GM10266 (cell line): ENCODE measurements around the gene SELENOO.
"Not testable (repeated sequence)": the region's sequence is repeated elsewhere in the genome, so short reads cannot be mapped to it uniquely, and the experiment has no call there.

Source experiments
- DNase-seq: peaks from one replicate; pipeline ENCODE4 v3.0.0; 2012; ENCODE audit errors: extremely low spot score
- TF ChIP-seq, protein P1 (sequence below): IDR thresholded peaks from 2 replicates; pipeline ENCODE4 v1.5.1; 2012; ENCODE audit warnings: mild to moderate bottlenecking, low read depth; ENCODE audit not compliant: control insufficient read depth, insufficient read depth; ENCODE audit errors: missing control alignments

Gene SELENOO

DNA sequence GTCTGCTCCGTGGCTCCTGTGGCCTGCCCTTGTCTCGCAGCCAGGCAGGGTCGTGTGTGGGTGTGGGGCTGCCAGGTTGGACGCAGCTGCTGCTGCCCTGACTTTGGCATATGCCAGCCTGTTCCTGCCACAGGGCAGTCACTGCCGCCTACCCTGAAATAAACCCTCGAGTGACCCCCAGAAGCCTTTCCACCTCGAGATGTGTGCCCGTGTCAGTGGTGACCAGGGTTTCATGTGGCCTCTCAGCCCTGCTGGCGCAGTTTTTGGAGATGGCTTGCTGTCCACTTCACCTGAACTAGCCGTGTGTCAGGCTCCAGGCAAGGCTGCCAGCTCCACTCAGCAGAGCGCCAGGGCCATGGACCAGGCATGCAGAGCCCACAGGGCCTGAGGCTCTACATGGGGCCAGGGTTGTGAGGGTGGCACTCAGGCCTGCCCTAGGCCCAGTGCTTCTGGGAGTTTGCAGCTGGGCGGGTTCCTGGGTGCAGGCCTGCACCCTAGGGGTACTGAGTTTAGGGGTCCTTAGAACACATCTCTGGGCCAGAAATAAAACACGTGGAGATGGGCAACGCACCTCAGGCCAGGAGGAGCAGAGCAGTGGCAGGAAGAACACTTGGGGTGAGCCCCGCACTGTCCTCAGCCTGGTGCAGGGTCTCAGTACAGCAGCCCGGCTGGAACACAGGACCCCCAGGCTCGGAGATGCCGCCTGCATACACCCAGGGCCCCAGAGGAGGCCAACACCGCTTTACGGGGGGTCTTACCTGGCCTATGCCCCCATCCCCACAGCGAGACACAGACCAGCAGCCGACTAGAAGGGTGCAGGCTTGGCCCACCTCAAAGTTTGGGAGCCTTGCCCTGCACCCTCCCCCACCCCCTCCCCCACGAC lies 39.1 kb upstream of the SELENOO start:
- DNase-seq, result no peak
- TF ChIP-seq, protein P1, sequence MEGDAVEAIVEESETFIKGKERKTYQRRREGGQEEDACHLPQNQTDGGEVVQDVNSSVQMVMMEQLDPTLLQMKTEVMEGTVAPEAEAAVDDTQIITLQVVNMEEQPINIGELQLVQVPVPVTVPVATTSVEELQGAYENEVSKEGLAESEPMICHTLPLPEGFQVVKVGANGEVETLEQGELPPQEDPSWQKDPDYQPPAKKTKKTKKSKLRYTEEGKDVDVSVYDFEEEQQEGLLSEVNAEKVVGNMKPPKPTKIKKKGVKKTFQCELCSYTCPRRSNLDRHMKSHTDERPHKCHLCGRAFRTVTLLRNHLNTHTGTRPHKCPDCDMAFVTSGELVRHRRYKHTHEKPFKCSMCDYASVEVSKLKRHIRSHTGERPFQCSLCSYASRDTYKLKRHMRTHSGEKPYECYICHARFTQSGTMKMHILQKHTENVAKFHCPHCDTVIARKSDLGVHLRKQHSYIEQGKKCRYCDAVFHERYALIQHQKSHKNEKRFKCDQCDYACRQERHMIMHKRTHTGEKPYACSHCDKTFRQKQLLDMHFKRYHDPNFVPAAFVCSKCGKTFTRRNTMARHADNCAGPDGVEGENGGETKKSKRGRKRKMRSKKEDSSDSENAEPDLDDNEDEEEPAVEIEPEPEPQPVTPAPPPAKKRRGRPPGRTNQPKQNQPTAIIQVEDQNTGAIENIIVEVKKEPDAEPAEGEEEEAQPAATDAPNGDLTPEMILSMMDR, result no peak

DNA sequence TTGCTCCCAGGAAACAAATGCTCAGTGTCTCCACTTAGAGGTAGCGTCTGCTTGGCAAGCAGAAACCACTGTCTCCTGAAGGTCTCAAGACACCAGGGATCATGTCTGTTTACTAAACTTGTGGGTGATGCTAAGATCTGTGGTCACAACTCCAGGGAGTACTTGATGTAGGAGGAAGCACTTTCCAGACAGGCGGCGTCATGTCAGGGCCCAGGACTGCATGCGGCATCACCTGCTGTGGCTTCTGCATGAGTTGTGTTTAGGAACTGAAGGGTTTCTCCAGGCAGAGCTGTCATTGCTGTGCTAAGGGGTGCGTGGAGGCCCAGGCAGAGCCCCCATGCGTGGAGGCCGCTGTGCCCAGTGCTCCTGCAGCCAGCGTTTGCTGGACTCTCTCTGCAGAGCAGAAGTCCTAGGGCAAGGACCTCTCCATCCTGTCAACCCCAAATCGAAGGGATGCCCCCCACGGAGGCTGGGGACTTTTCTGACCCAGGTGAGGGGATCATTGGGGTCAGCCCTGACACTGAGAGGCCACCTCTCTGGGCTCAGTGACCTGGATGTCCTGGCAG lies 38.3 kb upstream of the SELENOO start:
- no peak for DNase-seq

DNA sequence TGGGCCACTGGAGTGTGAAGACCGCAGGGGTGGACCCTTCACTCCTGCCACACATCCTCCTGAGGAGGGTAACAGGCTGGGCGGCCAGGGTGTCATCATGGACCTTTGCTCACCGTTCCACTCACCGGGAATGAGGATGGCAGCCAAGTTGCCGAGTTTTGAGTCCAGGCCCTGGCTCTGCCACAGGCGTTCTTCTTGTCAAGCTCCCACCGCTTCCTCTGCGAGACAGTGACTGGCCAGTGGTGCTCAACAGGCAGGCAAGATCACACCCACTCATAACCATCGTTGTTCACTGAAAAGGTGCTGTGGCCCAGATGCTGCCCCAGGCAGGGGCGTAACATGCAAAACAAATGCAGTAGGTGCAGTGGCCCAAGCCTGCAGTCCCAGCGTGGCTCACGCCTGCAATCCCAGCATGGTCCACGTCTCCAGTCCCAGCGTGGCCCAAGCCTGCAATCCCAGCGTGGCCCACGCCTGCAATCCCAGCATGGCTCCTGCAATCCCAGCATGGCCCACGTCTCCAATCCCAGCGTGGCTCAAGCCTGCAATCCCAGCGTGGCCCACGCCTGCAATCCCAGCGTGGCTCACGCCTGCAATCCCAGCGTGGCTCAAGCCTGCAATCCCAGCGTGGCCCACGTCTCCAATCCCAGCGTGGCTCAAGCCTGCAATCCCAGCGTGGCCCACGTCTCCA lies 35.2 kb upstream of the SELENOO start:
- DNase-seq, result no peak
- TF ChIP-seq, protein P1, result no peak

More for the DNA sequence above, 38.3 kb upstream of the SELENOO start:
- TF ChIP-seq, protein P1, result no peak

DNA sequence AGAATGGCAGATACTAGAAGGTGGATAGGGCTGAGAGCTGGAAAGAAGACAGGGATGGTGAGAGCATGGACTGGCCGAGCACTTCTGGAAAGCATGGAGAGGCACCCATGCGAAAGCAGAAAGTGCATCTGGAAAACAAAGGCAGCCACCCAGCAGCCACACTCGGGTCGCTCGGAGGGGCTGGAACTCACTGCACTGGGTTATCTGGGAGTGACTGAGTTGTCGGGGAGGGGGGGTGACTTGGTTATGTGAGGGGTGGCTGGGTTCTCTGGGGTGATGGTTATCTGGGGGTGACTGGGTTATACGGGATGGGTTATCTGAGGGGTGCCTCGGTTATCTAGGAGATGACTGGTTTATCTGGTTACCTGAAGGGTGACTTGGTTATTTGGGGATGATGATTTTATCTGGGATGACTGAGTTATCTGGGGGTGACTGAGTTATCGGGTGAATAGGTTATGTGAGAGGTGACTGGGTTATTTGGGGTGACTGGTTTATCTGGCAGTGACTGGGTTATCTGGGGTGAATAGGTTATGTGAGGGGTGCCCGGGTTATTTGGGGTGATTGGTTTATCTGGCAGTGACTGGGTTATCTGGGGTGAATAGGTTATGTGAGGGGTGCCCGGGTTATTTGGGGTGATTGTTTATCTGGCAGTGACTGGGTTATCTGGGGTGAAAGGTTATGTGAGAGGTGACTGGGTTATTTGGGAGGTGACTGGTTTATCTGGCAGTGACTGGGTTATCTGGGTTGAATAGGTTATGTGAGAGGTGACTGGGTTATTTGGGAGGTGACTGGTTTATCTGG lies 32.9 kb upstream of the SELENOO start:
- no peak for DNase-seq
- TF ChIP-seq, protein P1, result no peak

DNA sequence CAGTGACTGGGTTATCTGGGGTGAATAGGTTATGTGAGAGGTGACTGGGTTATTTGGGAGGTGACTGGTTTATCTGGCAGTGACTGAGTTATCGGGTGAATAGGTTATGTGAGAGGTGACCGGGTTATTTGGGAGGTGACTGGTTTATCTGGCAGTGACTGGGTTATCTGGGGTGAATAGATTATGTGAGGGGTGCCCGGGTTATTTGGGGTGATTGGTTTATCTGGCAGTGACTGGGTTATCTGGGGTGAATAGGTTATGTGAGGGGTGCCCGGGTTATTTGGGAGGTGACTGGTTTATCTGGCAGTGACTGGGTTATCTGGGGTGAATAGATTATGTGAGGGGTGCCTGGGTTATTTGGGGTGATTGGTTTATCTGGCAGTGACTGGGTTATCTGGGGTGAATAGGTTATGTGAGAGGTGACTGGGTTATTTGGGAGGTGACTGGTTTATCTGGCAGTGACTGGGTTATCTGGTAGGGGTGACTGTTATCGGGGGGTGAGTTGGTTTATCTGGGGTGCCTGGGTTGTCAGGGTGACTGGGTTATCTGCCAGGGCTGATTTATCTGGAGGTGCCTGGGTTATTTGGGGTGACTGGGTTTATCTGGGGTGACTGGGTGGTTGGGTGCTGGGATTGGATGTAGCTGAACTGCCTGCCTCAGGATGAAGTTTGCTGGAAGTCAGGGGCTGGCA lies 32.2 kb upstream of the SELENOO start:
- DNase-seq, result not testable (repeated sequence)

DNA sequence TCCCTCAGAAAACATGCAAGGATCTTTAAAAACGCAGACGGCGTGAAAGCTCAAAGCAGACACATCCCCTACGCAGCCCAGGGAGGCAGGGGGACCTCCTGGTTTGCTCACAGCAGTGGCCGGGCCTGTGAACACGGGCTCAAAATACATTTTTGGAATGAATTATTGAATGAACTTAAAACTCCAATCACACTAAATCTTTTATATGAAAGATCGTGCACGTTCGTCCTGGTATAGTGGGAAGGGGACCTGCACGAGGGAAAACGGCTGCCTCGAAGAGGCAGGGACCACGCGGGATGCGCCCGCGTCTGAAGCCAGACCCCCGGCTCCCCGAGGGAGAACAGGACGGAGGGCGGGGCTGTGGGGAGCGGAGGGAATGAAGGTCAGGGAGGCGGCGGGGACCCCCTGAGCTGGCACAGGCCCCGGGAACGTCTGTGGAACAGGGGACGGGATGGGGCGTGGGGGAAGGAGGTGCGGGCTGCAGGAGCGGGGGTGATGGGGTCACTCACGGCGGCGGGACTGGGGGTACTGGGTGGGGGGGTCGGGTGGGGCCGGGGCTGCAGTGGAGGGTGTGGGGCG lies 31.5 kb upstream of the SELENOO start:
- TF ChIP-seq, protein P1, result no peak
- DNase-seq, result no peak
